Measurements from ENCODE around the gene GGCT. TPM values are rescaled to one million over a fixed set of nuclear protein-coding genes. Genes with fewer than 3 reads are reported as not detected.
"Not testable (repeated sequence)": the region's sequence is repeated elsewhere in the genome, so short reads cannot be mapped to it uniquely, and the experiment has no call there.

The GGCT gene
- total and polyA plus RNA-seq, 8 donors = 2.9 to 56.5 (median 25.7) TPM; not detected in 1

DNA sequence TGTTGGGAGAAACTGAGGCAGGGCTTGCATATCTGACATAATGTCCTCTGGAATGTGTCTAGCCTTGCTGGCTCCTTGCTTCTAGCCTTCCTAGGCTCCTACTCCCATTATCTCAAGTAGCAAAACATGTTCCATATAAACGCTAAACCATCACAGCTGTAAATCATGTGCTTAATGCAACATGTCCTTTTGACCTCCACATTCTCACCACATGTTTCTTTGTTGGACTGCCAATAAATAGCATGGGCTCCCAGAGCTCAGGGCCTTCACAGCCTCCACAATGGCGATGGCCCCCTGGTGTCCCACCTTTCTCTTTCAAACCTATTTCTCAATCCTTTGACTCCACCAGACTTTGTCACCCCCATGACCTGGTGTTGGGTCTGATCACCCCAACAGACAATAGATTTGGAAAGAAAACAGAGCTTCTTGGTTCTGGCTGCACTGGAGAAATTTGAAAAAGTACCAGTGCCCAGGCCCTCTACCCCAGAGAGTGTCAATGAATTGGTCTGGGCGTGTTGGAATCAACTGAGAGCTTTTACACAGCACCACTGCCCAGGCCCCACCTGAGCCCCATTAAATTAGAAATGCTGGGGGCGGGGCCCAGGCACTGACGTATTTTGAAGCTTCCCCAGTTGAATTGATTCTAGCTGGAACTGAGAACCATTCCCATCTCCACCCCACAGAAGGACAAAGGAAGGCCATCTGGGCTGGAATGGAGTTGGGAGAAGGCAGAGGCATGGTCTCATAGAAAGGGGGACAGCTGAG, 41.3 kb upstream of the GGCT start:
- no peak overlapping the region for H3K4me3 ChIP-seq
- peak in 1 of 2 donors; percentile 11 for DNase-seq
- 75 to 82% (median 78%) methylated on average over 5 of the region's 5 CpGs for WGBS, 5 donors
- TF ChIP-seq, protein P1, sequence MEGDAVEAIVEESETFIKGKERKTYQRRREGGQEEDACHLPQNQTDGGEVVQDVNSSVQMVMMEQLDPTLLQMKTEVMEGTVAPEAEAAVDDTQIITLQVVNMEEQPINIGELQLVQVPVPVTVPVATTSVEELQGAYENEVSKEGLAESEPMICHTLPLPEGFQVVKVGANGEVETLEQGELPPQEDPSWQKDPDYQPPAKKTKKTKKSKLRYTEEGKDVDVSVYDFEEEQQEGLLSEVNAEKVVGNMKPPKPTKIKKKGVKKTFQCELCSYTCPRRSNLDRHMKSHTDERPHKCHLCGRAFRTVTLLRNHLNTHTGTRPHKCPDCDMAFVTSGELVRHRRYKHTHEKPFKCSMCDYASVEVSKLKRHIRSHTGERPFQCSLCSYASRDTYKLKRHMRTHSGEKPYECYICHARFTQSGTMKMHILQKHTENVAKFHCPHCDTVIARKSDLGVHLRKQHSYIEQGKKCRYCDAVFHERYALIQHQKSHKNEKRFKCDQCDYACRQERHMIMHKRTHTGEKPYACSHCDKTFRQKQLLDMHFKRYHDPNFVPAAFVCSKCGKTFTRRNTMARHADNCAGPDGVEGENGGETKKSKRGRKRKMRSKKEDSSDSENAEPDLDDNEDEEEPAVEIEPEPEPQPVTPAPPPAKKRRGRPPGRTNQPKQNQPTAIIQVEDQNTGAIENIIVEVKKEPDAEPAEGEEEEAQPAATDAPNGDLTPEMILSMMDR (IDR thresholded peaks at IDR 0.05) = no peak
- TF ChIP-seq EP300 (IDR thresholded peaks at IDR 0.05) (no peak), POLR2AphosphoS5 (IDR thresholded peaks at IDR 0.05) (no peak), POLR2A (IDR thresholded peaks at IDR 0.05) (no peak)
- H3K9me3 ChIP-seq = no peaks in the 10 kb centered on the region
- intact Hi-C loops (cut with DNase I; ENCODE audit: low total_unique reads) = no loop called here
- peaks cover 0 to 33% (median 27%) of the 10 kb centered on the region in 4 donors for H3K36me3 ChIP-seq
- no peaks in the 10 kb centered on the region for H3K27me3 ChIP-seq
- no peak overlapping the region for H3K27ac ChIP-seq
- peaks cover 0 to 15% (median 4%) of the 10 kb centered on the region in 4 donors for H3K4me1 ChIP-seq

DNA sequence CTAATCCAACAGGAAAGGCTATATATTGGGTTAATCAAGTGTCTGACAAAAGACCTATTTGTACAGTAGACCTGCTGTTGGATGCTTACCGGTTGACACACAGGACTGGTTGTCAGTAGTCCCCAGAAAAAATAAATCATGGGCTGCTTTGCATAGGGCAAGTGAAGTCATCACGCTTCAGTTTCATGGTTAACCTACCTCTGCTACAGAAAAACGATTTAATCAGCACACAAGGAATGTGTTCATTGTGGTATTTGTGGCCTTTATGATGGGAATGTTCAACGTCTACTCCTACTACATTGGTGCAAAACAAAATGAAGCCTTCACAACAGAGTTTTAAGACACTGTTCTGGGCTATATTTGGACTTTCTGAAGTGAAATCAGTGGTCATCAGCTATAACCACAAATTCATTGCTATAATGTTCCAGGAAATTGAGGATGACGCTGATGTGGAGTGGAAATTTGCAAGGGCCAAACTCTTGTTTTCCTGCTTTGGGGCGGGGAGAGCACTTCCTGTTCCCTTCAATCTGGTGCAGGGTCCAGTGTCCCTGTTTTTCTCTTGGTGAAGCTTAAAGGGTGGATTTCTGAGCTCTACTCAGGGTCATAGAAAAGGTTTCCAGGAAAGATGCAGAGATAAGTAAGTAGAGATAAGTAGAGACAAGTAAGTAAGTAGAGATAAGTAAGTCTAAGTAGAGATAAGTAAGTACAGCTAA, 39.3 kb upstream of the GGCT start:
- Histone ChIP-seq H3K4me3 (no peak overlapping the region), H3K36me3 (peaks cover 0 to 28% (median 22%) of the 10 kb centered on the region in 4 donors), H3K27me3 (no peaks in the 10 kb centered on the region), H3K27ac (no peak overlapping the region), H3K9me3 (no peaks in the 10 kb centered on the region), H3K4me1 (peaks cover 0 to 5% (median 0%) of the 10 kb centered on the region in 4 donors)
- TF ChIP-seq, protein P1 (IDR thresholded peaks at IDR 0.05) = no peak
- TF ChIP-seq EP300 (IDR thresholded peaks at IDR 0.05) (no peak), POLR2A (IDR thresholded peaks at IDR 0.05) (no peak), POLR2AphosphoS5 (IDR thresholded peaks at IDR 0.05) (no peak)
- no peak for DNase-seq
- intact Hi-C loops (cut with DNase I; ENCODE audit: low total_unique reads) = no loop called here
- WGBS, 5 donors = 66 to 78% (median 72%) methylated on average over 6 of the region's 6 CpGs

DNA sequence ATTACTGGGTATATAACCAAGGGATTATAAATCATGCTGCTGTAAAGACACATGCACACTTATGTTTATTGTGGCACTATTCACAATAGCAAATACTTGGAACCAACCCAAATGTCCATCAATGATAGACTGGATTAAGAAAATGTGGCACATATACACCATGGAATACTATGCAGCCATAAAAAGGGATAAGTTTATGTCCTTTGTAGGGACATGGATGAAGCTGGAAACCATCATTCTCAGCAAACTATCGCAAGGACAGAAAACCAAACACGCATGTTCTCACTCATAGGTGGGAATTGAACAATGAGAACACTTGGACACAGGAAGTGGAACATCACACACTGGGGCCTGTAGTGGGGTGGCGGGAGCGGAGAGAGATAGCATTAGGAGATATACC, 38.5 kb upstream of the GGCT start:
- H3K27me3 ChIP-seq; H3K4me3 ChIP-seq; H3K9me3 ChIP-seq; H3K4me1 ChIP-seq; intact Hi-C loops (cut with DNase I; ENCODE audit: low total_unique reads); H3K27ac ChIP-seq; DNase-seq: not testable (repeated sequence)
- peaks cover 0 to 26% (median 21%) of the 10 kb centered on the region in 4 donors for H3K36me3 ChIP-seq
- 96 to 100% (median 98%) methylated on average over 4 of the region's 4 CpGs for WGBS, 5 donors

DNA sequence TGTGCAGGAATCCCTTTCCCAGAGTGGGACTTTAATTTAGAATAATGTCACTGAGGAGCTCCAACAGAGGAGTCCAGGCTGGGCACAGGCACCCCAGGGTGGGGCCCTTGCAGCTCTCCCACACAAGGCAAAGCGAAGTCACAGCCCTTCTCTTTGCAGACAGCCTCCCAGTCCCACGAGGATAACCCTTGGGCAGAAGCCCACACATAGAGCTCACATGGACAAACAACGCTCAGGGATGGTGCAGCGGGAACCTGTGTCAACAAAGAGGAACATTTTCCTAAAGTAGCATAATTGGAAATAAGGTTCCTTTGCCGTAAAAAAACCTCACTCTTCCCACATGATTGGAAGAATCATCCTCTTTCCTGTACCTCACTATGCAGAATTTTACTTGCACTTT, 29.3 kb upstream of the GGCT start:
- intact Hi-C loops (cut with DNase I; ENCODE audit: low total_unique reads) = no loop called here
- Histone ChIP-seq H3K4me1 (no peaks in the 10 kb centered on the region), H3K4me3 (no peak overlapping the region), H3K36me3 (peaks cover 0 to 17% (median 9%) of the 10 kb centered on the region in 4 donors), H3K27ac (no peak overlapping the region), H3K9me3 (no peaks in the 10 kb centered on the region), H3K27me3 (no peaks in the 10 kb centered on the region)
- no peak for DNase-seq
- TF ChIP-seq POLR2AphosphoS5 (IDR thresholded peaks at IDR 0.05) (no peak), EP300 (IDR thresholded peaks at IDR 0.05) (no peak), POLR2A (IDR thresholded peaks at IDR 0.05) (no peak)
- TF ChIP-seq, protein P1 (IDR thresholded peaks at IDR 0.05) = no peak
- 77 to 89% (median 87%) methylated on average over 5 of the region's 5 CpGs for WGBS, 5 donors

All from stomach (tissue), 9 donors.